ENCODE data around the gene TRAIP.

Gene TRAIP

DNA sequence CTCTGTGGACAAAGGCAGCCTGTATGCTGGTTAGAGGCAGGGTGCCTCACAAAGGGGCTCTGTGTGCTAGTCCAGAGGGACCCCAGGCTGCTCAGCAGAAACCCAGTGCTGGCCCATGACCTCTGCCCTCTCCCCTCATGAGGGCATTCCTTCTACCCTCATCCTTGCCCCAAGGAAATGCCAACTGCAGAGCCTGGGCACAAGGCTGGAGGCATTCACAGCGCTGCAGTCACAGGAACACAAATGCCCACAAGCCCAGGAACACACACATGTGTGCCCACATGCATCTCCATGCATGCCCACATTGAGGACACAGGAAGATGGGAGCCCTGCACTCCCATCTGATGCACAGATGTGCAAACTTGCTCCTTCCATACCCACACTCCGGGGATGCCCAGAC lies 49.5 kb downstream of the TRAIP start:
- Mint-ChIP-seq H3K27ac (peak overlapping the region in 1 of 2 donors; percentile 11), H3K9me3 (no peaks in the 10 kb centered on the region), H3K27me3 (peaks cover 10% of the 10 kb centered on the region), H3K4me1 (peaks cover 79% of the 10 kb centered on the region), H3K4me3 (peak overlapping the region in 1 of 2 donors; percentile 66)
- ATAC-seq: no peak
- DNase-seq: no peak

DNA sequence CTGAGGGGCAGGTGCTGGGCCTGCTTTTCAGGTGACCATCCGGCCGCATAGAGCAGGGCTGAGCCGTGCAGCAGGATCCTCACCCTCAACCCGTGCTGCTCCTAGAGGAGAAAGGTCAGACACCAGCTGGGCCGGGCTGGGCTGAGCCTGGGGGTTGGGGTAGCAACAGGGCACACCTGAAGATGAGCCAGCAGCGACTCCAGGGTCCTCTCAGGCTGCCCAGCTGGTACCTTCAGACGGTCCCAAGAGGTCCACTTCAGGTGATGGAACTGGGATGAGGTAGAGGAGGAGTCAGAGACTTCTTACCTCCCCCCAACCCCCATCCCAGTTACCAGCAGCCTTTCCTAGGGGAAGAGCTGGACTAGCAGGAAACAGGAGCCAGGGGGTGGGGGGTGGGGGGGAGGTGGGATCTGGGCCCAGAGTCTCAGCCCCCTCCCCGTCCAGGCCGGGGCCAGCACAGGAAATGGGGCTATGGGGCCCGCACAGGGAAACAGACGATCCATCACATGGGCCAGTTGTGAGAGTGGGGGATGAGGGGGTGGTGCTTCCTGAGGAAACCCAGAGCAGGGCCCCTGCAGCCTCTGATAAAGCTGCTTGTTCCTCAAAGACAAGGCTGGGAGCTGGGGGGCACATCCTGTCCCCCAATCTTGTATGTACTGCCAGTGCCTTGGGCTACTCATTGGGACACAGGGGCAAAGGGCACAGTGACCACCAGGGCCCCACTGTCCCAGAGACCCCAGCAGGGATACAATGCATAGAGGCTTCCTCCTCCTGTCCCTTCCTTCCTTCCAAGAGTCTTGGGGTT lies 50.3 kb downstream of the TRAIP start:
- Mint-ChIP-seq H3K4me1 (peaks cover 76% of the 10 kb centered on the region), H3K9me3 (no peaks in the 10 kb centered on the region), H3K27me3 (peaks cover 17% of the 10 kb centered on the region), H3K4me3 (peak overlapping the region; percentile 53 to 76), H3K27ac (peak overlapping the region in 1 of 2 donors; percentile 78)
- peak; percentile 45 for ATAC-seq
- DNase-seq: peak; percentile 23 to 43

DNA sequence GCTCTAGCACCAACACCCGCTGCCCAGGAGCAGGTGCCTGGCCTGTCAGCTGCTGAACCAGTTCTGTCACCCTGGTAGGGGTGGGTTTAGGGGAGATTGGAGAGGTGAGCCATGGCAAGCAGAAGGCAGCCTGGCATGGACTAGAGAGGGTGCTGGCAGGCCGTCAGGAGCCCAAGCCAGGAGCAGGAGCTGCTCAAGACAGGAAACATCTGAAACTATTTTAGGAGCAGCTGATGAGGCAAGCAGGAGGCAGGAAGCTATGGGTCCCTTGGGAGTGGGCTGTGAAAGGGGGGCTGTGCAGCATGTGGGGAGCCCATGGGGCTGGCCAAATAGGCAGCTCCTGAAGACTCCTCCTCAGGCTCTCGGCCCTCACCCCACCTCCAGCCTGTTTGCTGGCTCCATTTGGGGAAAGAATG lies 51.0 kb downstream of the TRAIP start:
- Mint-ChIP-seq H3K4me3 (peak overlapping the region; percentile 2 to 76), H3K9me3 (no peaks in the 10 kb centered on the region), H3K27me3 (peaks cover 22% of the 10 kb centered on the region), H3K27ac (peak overlapping the region in 1 of 2 donors; percentile 81), H3K4me1 (peaks cover 72% of the 10 kb centered on the region)
- DNase-seq (no peak), ATAC-seq (no peak)

DNA sequence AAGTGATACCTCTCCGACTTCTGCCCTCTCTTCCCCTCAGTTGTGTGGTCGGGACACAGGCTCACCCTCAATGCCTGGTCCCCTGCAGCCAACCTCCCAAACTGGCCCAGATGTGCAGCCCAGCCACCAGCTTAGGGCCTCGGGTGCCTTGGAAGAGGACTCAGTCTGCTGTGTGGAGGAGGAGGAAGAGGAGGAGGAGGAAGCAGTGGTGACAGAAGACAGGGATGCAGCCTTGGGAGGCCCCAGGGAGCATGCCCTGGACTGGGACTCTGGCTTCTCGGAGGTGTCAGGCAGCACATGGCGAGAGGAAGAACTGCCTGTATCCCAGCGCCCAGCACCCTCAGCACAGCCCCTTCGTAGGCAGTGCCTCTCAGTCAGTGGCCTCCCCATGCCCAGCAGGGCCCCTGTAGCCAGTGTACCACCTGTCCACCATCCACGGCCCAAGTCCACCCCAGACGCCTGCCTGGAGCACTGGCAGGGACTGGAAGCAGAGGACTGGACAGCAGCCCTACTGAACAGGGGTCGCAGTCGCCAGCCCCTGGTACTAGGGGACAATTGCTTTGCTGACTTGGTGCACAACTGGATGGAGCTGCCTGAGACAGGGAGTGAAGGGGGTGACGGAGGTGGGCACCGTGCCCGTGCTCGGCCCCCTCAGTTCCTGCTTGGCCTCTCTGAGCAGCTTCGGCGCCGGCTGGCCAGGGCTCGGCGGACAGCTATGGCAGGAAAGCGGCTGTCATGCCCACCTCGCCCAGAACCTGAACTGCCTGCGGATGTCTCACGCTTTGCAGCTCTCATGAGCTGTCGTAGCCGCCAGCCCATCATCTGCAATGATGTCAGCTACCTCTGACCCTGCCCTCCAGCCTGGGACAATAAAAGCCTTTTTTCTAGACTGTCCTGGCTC lies 52.0 kb downstream of the TRAIP start:
- DNase-seq (peak in 1 of 2 donors; percentile 18), ATAC-seq (no peak)
- H3K9me3 Mint-ChIP-seq: no peaks in the 10 kb centered on the region
- H3K4me1 Mint-ChIP-seq: peaks cover 67% of the 10 kb centered on the region
- peak overlapping the region; percentile 84 for H3K4me3 Mint-ChIP-seq
- H3K27ac Mint-ChIP-seq: peak overlapping the region in 1 of 2 donors; percentile 69
- H3K27me3 Mint-ChIP-seq: peaks cover 22% of the 10 kb centered on the region

DNA sequence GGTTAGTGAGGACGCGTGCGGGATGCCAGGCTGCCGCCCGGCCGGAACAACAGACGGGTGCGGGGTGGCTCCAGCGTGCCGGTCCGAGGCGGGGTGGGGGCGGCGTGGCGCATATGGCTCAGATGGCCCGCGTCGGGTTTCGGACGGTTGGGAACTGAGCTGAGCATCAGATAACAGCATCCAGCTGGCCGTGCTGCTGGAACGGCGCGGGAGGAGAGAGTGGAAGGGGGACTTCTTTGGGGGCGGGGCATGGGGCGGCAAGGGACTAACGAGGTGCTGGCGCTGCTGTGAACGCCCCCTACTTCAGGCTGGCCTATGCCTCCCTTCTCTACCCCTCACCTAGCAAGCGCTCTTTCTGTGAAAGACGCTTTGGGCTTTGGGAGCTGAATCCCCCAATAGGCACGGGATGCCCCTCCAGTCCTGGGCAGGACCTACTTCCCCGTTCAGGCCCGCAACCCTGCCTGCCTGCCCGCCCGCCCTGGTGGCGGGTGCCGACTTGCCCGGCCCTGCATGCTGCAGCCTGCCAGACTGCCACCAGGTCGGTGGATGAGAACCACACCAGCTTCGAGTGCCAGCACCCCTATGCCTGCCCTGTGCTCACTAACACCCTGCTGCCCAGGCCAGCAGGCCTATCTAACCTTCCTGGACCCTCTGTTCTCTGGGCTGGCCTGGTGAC lies 52.8 kb downstream of the TRAIP start:
- DNase-seq (peak; percentile 58 to 66), ATAC-seq (peak; percentile 45)
- H3K9me3 Mint-ChIP-seq: no peaks in the 10 kb centered on the region
- peak overlapping the region; percentile 84 for H3K4me3 Mint-ChIP-seq
- peaks cover 22% of the 10 kb centered on the region for H3K27me3 Mint-ChIP-seq
- peaks cover 63% of the 10 kb centered on the region for H3K4me1 Mint-ChIP-seq
- peak overlapping the region in 1 of 2 donors; percentile 75 for H3K27ac Mint-ChIP-seq

DNA sequence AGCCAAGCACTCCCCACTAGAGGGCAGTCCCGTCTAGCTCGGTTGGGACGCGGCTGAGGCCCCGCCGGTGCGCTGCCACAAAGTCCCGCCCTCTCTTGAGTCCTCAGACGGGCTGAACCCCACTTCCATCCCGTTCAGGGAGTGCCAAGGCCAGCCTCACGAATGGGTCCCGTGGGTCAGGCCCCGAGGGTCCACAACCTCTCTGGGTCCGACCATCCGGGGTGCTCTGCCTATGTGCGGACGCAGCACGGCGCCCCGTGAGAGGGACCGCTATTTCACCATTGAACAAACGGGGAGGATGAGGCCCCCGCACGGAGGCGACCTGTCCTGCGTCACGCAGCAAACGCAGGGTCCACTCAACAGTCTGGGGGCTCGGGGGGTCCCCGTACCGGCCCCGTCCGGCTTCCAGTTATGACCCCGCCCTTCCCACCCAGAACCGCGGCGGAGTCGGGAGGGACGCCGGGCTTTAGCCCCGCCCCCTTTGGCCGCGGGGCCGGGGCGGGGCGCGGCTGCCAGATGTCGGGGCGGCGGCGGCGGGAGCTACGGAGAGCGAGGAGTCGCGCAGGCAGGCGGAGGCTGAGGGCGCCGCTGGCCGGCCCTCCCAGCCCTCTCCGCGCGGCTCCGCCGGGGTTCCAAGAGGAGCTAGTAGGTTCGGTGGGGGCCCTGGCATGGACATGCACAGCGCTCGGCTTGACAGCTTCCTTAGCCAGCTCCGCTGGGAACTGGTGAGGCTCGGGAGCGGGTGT lies 53.5 kb downstream of the TRAIP start, which contains the start of gene INKA1:
TSS of gene INKA1 (plus strand) at position 543 of the 746 bp plus-strand sequence. CDS start at position 675, 132 bp downstream.
- H3K27ac Mint-ChIP-seq: peak within 1 kb of the TSS; percentile 78 to 79
- H3K4me3 Mint-ChIP-seq: peak within 1 kb of the TSS; percentile 84
- peaks cover 22% of the 10 kb centered on the region for H3K27me3 Mint-ChIP-seq
- DNase-seq (peak; percentile 88), ATAC-seq (peak; percentile 84)
- no peaks in the 10 kb centered on the region for H3K9me3 Mint-ChIP-seq
- H3K4me1 Mint-ChIP-seq: peaks cover 56% of the 10 kb centered on the region

DNA sequence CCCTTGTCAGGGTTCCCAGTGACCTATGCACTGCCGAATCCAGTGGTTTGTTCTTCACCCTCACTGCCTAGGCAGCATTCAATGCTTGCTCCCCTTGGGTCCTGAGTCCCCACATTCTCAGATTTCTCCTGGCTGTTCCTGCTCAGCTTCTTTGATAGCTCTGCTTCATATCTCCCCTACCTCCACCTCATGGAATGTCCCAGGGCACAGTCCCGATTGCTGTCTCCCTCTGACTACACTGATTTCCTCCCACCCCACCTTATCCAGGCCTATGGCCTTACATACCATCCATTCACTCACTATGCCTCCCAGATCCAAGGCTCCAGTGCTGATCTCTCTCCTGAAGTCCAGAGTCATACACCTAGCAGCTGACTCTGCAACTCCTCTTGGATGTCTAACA lies 55.2 kb downstream of the TRAIP start:
- H3K4me1 Mint-ChIP-seq: peaks cover 38% of the 10 kb centered on the region
- no peaks in the 10 kb centered on the region for H3K9me3 Mint-ChIP-seq
- H3K27ac Mint-ChIP-seq: no peak overlapping the region
- peaks cover 22% of the 10 kb centered on the region for H3K27me3 Mint-ChIP-seq
- DNase-seq: no peak
- H3K4me3 Mint-ChIP-seq: no peak overlapping the region
- no peak for ATAC-seq

DNA sequence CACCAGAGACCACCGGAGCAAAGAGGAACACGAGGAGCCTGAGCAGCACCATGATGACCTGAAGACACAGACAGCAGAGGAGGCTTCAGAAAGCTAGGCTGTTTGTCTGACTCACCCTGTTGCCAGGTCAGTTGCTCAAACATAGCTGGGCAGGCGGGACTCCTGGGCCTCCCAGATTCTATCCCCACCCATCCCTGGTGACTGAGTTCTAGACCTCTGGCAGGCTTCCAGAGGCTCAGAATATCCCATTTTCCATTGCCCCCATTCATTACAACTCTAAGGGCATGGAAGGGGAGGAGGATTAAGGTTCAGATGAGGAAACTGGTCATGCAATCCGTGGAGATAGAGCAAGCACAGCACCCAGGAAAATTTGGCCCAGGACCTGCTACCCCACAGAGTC lies 56.6 kb downstream of the TRAIP start, which contains the start of gene CDHR4:
TSS of gene CDHR4 (minus strand) at position 113 of the 400 bp plus-strand sequence. CDS start at position 52, 61 bp downstream.
- DNase-seq (no peak), ATAC-seq (no peak)
- H3K4me1 Mint-ChIP-seq: peaks cover 24% of the 10 kb centered on the region
- H3K27me3 Mint-ChIP-seq: peaks cover 22% of the 10 kb centered on the region
- H3K9me3 Mint-ChIP-seq: no peaks in the 10 kb centered on the region
- H3K4me3 Mint-ChIP-seq: no peak within 1 kb of the TSS
- H3K27ac Mint-ChIP-seq: peak within 1 kb of the TSS in 1 of 2 donors; percentile 29

DNA sequence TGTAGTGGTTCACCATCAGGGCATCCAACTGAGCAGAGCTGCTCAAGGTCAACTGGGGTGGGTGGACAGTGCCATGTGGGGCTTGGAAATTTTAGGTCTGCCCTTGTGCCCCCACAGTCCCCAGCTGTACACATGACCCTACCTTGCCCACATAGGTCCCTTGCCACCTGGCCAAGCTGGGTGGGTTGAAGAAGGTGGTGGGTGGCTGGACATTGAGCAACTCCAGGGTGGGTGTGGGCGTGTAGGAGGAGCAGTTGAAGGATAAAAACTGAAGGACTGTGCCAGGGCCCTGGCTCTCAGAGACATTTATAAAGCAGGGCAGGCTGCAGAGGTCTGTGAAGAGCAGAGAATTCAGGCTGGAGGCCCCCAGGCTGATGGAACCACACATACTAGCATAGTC lies 57.3 kb downstream of the TRAIP start:
- Mint-ChIP-seq H3K4me3 (no peak overlapping the region), H3K9me3 (no peaks in the 10 kb centered on the region), H3K27me3 (peaks cover 22% of the 10 kb centered on the region)

DNA sequence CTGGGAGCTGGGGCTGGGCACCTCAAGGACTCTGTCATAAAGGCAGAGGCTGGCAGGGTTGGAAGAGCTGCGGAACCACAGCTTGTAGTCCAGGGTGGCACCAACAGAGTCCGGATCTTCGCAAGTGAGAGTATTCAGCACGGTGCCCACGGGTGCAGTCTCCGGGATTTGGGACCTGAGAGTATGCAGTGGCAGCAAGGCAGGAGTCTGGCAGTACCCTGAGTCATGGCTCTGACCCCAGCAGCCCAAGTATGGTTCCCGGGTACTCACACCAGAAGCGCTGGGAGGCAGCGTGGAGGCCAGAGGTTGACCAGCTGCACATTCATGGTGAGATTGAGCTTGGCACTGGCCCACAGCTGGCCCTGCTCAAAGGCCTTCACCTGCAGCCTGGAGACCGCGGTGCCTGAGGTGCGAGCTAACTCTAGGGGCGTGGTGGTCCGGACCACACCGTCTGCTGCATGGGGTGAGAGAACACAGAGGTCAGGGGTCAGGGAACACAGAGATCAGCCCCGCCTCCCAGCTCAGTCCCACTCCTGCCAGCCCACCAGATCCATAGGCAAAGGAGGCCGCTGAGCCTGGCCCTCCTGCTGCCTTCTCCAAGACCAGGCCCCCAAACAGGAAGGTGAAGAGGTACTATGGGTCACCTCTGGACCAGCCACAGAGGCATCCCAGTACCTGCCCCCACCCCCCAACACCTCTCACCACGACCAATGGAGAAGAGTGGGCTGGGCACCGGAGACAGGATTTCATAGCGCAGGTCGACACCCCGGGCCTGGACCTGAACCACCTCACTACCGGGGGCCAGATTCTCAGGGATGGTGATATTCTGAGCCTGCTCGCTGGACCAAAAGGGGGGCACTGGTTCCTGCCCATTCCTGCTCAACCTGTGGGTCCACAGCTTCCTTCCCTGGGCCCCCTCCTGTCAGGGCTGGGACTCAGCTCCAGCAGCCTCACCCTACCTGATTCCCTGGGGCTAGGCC lies 61.1 kb downstream of the TRAIP start:
- ATAC-seq (no peak), DNase-seq (no peak)
- H3K4me1 Mint-ChIP-seq: peaks cover 2% of the 10 kb centered on the region
- no peaks in the 10 kb centered on the region for H3K9me3 Mint-ChIP-seq
- no peak overlapping the region for H3K27ac Mint-ChIP-seq
- H3K4me3 Mint-ChIP-seq: no peak overlapping the region
- H3K27me3 Mint-ChIP-seq: no peaks in the 10 kb centered on the region

More for the DNA sequence above, 57.3 kb downstream of the TRAIP start:
- ATAC-seq (no peak), DNase-seq (no peak)
- Mint-ChIP-seq H3K4me1 (peaks cover 18% of the 10 kb centered on the region), H3K27ac (no peak overlapping the region)

DNA sequence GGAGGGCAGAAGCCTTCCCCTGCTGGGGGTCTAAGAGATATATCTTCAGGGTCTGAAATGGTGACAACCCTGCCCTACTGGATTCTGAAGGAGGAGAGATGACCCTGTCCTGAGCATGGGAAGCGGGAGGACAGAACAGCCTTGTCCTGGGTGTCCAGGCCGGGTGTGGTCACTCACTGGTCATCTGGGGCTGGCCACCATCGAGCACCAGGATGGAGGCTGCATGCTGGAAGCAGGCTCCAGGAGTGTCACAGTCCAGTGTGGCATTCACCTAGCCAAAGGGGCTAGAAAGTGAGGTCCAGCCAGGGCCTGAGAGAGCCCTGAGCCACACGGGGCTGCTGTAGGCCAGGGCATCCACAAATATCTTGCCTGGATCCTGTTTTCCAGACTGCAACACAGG lies 61.9 kb downstream of the TRAIP start:
- Mint-ChIP-seq H3K4me1 (peaks cover 8% of the 10 kb centered on the region), H3K9me3 (no peaks in the 10 kb centered on the region), H3K27me3 (no peaks in the 10 kb centered on the region), H3K27ac (no peak overlapping the region), H3K4me3 (no peak overlapping the region)
- no peak for ATAC-seq
- no peak for DNase-seq

DNA sequence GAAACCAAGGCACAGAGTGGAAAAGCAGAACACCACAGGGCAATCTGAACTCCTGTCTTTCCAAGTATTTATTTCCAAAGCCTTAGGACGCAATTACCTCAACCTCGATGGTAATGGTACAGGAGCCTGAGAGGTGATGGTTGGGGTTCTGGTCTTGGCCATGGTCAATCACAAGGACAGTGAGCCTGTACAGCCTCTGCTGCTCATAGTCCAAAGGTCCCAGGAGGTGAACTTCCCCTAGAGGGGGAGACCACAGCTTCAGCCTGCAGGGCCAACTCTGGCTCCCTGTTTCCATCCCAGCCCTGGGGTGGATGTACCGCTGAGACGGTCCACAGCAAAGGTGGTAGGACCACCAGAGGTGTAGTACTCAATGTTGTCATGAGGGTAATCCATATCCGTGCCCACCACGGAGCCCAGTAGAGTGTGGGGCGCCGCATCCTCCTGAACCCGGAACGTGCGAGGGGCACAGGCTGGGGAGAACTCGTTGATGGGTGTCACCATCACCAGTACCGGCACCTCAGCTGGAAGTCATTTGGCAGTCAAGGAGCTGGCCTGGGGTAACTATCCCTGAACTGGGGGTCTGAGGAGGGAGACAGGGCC lies 62.8 kb downstream of the TRAIP start:
- H3K27me3 Mint-ChIP-seq: no peaks in the 10 kb centered on the region
- H3K4me1 Mint-ChIP-seq: peaks cover 8% of the 10 kb centered on the region
- no peak for DNase-seq
- no peak overlapping the region for H3K27ac Mint-ChIP-seq
- H3K4me3 Mint-ChIP-seq: no peak overlapping the region
- no peak for ATAC-seq
- no peaks in the 10 kb centered on the region for H3K9me3 Mint-ChIP-seq

DNA sequence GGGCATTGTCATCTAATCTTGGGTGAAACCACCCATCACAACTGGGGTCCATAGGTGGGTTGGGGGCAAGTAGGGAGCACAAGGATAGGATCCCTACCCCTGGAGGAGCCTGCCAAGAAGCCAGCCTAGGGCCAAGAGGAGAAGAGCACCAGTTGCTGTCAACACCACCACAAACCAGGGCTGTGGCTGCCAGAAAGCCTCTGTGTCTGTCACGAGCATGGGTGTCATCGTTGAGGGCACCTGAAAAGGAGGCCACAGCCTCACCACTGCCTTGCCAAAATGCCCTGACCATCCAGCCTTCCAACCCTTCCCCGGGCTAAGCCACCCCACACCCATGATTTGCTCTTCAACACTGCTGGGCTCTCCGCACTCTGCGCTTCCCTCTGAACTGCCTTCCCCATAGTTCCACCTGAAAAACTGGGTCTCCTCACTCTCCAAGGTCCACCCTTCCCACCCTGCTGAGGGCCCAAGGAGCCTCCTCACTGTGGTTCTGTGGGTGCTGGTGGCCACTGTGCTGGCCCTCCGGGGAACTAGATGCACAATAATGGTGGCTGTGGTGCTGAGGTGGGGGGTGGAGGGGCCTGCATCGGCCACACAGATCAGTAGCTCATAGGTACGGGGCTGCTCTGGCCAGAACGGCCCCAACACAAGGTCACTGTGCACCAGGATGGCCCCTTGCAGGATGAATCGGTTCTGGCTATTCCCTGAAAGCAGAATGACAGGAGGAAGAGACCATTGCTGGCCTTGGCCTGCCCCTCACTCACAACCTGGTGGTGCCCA lies 63.8 kb downstream of the TRAIP start:
- no peaks in the 10 kb centered on the region for H3K9me3 Mint-ChIP-seq
- H3K4me1 Mint-ChIP-seq: peaks cover 8% of the 10 kb centered on the region
- ATAC-seq (no peak), DNase-seq (no peak)
- H3K4me3 Mint-ChIP-seq: no peak overlapping the region
- peak overlapping the region in 1 of 2 donors; percentile 42 for H3K27ac Mint-ChIP-seq
- no peaks in the 10 kb centered on the region for H3K27me3 Mint-ChIP-seq
